ENCODE measurements around the gene EPOP.

The EPOP gene

DNA sequence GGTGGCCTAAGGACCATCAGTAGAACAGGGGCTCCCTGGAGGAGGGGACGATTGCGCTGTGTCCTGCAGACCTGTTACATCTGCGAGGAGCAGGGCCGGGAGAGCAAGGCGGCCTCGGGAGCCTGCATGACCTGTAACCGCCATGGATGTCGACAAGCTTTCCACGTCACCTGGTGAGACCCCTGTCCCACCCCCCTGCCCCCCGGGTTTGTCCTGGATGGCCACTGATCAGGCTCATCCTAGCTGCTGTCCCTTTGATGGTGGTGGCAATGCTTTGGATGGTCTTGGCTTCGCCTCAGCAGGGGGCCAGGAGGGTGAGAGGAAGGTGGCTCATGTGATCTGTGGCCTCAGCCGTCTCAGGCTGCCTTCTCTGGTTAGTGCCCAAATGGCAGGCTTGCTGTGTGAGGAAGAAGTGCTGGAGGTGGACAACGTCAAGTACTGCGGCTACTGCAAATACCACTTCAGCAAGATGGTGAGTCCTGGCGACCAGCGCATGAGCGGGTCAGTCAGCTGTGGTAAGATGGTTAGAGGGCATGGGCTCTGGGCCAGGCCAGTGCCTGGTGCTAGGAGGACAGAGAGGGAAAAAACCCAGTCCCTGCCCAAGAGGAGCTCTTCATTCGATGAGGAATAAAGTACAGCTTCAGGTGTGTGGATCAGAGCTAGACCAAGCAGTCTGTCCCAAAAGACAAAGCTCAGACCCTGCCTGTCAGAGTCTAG, 34.5 kb upstream of the EPOP start:
- H2BK15ac ChIP-seq (ENCODE audit: low read length): no peak overlapping the region
- peaks cover 2% of the 10 kb centered on the region for H3K79me1 ChIP-seq (ENCODE audit: low read depth, low read length)
- no peak overlapping the region for H2BK120ac ChIP-seq (ENCODE audit: low read depth, low read length)
- no peak overlapping the region for H3K18ac ChIP-seq (ENCODE audit: low read length)
- H3K27me3 ChIP-seq (ENCODE audit: control insufficient read depth in 3 of 3, insufficient read depth in 3 of 3, low read depth in 1 of 3, low read length in 3 of 3): peaks cover 0 to 17% (median under 1%) of the 10 kb centered on the region in 3 experiments
- H2BK5ac ChIP-seq (ENCODE audit: low read length): no peak overlapping the region
- H2AFZ ChIP-seq (ENCODE audit: low read length): no peak overlapping the region
- H2AK5ac ChIP-seq (ENCODE audit: low read depth, low read length): no peak overlapping the region
- no peak overlapping the region for H3K4me2 ChIP-seq (ENCODE audit: insufficient read depth, low read length, poor library complexity, severe bottlenecking)
- peaks cover 11 to 67% of the 10 kb centered on the region in 2 donors for H3K36me3 ChIP-seq (replicated peaks in 1 of 2; ENCODE audit: control insufficient read depth in 2 of 2, insufficient read depth in 2 of 2, low read length in 2 of 2)
- peaks cover 11 to 12% of the 10 kb centered on the region in 2 donors for H3K4me1 ChIP-seq (ENCODE audit: control insufficient read depth in 2 of 2, insufficient read depth in 1 of 2, low read depth in 1 of 2, low read length in 2 of 2)
- H3K4me3 ChIP-seq (ENCODE audit: low read length in 2 of 2): no peak overlapping the region
- no peaks in the 10 kb centered on the region for H3K9me3 ChIP-seq (replicated peaks in 1 of 2; ENCODE audit: control insufficient read depth in 2 of 2, insufficient read depth in 1 of 2, low read depth in 1 of 2, low read length in 2 of 2)
- no peak overlapping the region for H3K23ac ChIP-seq (ENCODE audit: low read depth, low read length, poor library complexity)
- H3K27ac ChIP-seq (replicated peaks; ENCODE audit: low read length): no peak overlapping the region
- H3K14ac ChIP-seq (ENCODE audit: low read length): peak overlapping the region; percentile 57
- H2BK12ac ChIP-seq (ENCODE audit: low read length): no peak overlapping the region
- H3K4ac ChIP-seq (ENCODE audit: low read length): no peak overlapping the region
- DNase-seq (ENCODE audit: low spot score): no peak
- no peak overlapping the region for H4K8ac ChIP-seq (ENCODE audit: low read depth, low read length)
- H4K91ac ChIP-seq (ENCODE audit: low read depth, low read length, poor library complexity): no peak overlapping the region
- peak overlapping the region; percentile 13 for H3K9ac ChIP-seq (ENCODE audit: low read depth, low read length, poor library complexity)
- no CpG with 5 or more reads among the region's 18 CpGs for WGBS, 2 donors (ENCODE audit: extremely low coverage in 2 of 2, insufficient read length in 2 of 2, insufficient replicate concordance in 1 of 2)

DNA sequence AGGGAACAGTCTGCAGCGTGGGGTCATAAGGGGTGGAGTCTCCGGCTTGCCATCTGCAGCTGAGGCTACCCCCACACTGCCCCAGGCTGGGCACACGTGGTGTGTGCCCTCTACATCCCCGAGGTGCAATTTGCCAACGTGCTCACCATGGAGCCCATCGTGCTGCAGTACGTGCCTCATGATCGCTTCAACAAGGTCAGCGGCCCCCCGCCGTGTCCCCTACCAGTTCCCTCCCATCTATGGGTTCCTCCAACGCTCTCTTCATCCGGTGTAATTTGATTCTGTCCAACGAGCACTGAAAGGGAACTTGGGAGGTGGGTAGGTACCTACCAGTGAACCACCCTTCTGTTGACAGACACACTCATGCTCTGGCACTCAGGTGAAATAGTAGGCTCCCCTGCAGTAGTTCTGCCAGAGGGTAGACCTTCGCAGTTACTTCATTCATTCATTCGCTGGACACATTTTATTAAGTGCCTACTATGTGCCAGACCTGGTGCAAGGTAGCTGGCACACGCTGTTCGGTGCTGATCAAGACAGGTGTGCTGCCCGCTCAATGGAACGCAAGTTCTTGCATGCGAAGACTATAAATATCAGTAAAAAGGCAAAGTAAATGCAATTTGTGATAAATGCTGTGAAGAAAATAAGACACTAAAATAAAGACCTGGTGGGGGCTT, 33.1 kb upstream of the EPOP start:
- Histone ChIP-seq H2BK5ac (ENCODE audit: low read length) (peak overlapping the region; percentile 80), H3K23ac (ENCODE audit: low read depth, low read length, poor library complexity) (no peak overlapping the region), H3K14ac (ENCODE audit: low read length) (peak overlapping the region; percentile 12), H2BK12ac (ENCODE audit: low read length) (no peak overlapping the region), H3K79me1 (ENCODE audit: low read depth, low read length) (peaks cover 2% of the 10 kb centered on the region), H2BK120ac (ENCODE audit: low read depth, low read length) (no peak overlapping the region), H2BK15ac (ENCODE audit: low read length) (no peak overlapping the region), H3K9me3 (replicated peaks in 1 of 2; ENCODE audit: control insufficient read depth in 2 of 2, insufficient read depth in 1 of 2, low read depth in 1 of 2, low read length in 2 of 2) (no peaks in the 10 kb centered on the region), H3K4me2 (ENCODE audit: insufficient read depth, low read length, poor library complexity, severe bottlenecking) (no peak overlapping the region), H2AK5ac (ENCODE audit: low read depth, low read length) (peak overlapping the region; percentile 51), H3K18ac (ENCODE audit: low read length) (no peak overlapping the region), H3K36me3 (replicated peaks in 1 of 2; ENCODE audit: control insufficient read depth in 2 of 2, insufficient read depth in 2 of 2, low read length in 2 of 2) (peaks cover 7 to 53% of the 10 kb centered on the region in 2 donors), H3K27ac (replicated peaks; ENCODE audit: low read length) (no peak overlapping the region), H3K27me3 (ENCODE audit: control insufficient read depth in 3 of 3, insufficient read depth in 3 of 3, low read depth in 1 of 3, low read length in 3 of 3) (peaks cover 0 to 32% (median 11%) of the 10 kb centered on the region in 3 experiments), H3K4me3 (ENCODE audit: low read length in 2 of 2) (no peak overlapping the region), H3K4ac (ENCODE audit: low read length) (no peak overlapping the region), H4K8ac (ENCODE audit: low read depth, low read length) (no peak overlapping the region), H3K4me1 (ENCODE audit: control insufficient read depth in 2 of 2, insufficient read depth in 1 of 2, low read depth in 1 of 2, low read length in 2 of 2) (peaks cover 15 to 18% of the 10 kb centered on the region in 2 donors), H3K9ac (ENCODE audit: low read depth, low read length, poor library complexity) (no peak overlapping the region), H4K91ac (ENCODE audit: low read depth, low read length, poor library complexity) (no peak overlapping the region), H2AFZ (ENCODE audit: low read length) (no peak overlapping the region)
- no CpG with 5 or more reads among the region's 21 CpGs for WGBS, 2 donors (ENCODE audit: extremely low coverage in 2 of 2, insufficient read length in 2 of 2, insufficient replicate concordance in 1 of 2)
- no peak for DNase-seq (ENCODE audit: low spot score)

DNA sequence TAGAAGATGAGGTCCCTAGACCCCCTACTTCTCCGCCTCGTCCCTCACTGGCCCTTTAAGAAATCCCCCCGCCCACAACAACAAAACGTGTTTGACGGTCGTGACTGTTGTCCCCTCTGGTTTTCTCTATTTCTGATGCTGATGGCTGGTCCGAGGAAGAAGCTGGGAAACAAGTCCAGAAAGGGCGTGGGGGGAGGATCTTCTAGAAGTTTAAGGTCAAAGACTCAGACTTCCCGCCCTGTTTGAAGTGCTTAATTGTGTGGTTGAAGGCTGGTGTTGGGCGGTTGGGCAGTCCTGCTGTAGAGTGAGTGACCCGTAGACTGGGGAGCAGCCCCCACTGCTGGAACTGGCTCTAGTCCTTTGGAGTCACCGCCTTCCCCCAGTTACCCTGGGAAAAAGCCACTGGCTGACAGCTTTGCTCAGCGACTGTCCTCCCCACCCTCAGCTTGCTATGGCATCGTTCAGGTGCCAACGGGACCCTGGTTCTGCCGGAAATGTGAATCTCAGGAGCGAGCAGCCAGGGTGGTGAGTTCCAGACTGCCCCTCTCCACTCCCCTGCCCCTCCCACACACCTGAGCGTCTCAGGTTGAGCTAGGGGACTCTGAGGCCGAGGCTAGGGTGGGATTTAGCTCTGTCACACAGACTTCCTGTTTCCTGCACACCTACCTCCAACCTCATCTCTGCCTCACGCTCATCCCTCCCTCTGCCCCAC, 31.9 kb upstream of the EPOP start:
- Histone ChIP-seq H3K4me1 (ENCODE audit: control insufficient read depth in 2 of 2, insufficient read depth in 1 of 2, low read depth in 1 of 2, low read length in 2 of 2) (peaks cover 17 to 20% of the 10 kb centered on the region in 2 donors), H3K79me1 (ENCODE audit: low read depth, low read length) (peaks cover 2% of the 10 kb centered on the region), H2AK5ac (ENCODE audit: low read depth, low read length) (peak overlapping the region; percentile 79), H3K4ac (ENCODE audit: low read length) (no peak overlapping the region), H2BK15ac (ENCODE audit: low read length) (no peak overlapping the region), H4K91ac (ENCODE audit: low read depth, low read length, poor library complexity) (no peak overlapping the region), H3K4me3 (ENCODE audit: low read length in 2 of 2) (peak overlapping the region; percentile 73 to 84), H3K4me2 (ENCODE audit: insufficient read depth, low read length, poor library complexity, severe bottlenecking) (peak overlapping the region; percentile 84), H3K27me3 (ENCODE audit: control insufficient read depth in 3 of 3, insufficient read depth in 3 of 3, low read depth in 1 of 3, low read length in 3 of 3) (peaks cover 0 to 41% (median 14%) of the 10 kb centered on the region in 3 experiments), H3K14ac (ENCODE audit: low read length) (no peak overlapping the region), H2AFZ (ENCODE audit: low read length) (peak overlapping the region; percentile 67), H3K9me3 (replicated peaks in 1 of 2; ENCODE audit: control insufficient read depth in 2 of 2, insufficient read depth in 1 of 2, low read depth in 1 of 2, low read length in 2 of 2) (no peaks in the 10 kb centered on the region), H3K27ac (replicated peaks; ENCODE audit: low read length) (no peak overlapping the region), H3K9ac (ENCODE audit: low read depth, low read length, poor library complexity) (no peak overlapping the region), H3K18ac (ENCODE audit: low read length) (no peak overlapping the region), H4K8ac (ENCODE audit: low read depth, low read length) (no peak overlapping the region), H3K36me3 (replicated peaks in 1 of 2; ENCODE audit: control insufficient read depth in 2 of 2, insufficient read depth in 2 of 2, low read length in 2 of 2) (peaks cover 3 to 41% of the 10 kb centered on the region in 2 donors), H3K23ac (ENCODE audit: low read depth, low read length, poor library complexity) (no peak overlapping the region), H2BK5ac (ENCODE audit: low read length) (no peak overlapping the region), H2BK12ac (ENCODE audit: low read length) (no peak overlapping the region), H2BK120ac (ENCODE audit: low read depth, low read length) (no peak overlapping the region)
- DNase-seq (ENCODE audit: low spot score): no peak
- no CpG with 5 or more reads among the region's 20 CpGs for WGBS, 2 donors (ENCODE audit: extremely low coverage in 2 of 2, insufficient read length in 2 of 2, insufficient replicate concordance in 1 of 2)
